GM12891 (cell line): ENCODE measurements around the gene DOCK11.

ENCODE experiments used
- POLR2A ChIP-seq: IDR thresholded peaks from 2 replicates; pipeline ENCODE4 v1.6.1; 2011; ENCODE audit warnings: low read depth, low read length, control low read depth
- POLR2AphosphoS5 ChIP-seq: IDR thresholded peaks from 2 replicates; pipeline ENCODE4 v1.6.1; 2011; ENCODE audit warnings: low read depth, low read length, control low read depth
- POU2F2 ChIP-seq: IDR thresholded peaks from 2 replicates; pipeline ENCODE4 v1.6.1; 2011; ENCODE audit warnings: low read depth, mild to moderate bottlenecking, control low read depth, low read length, moderate library complexity
- TAF1 ChIP-seq: IDR thresholded peaks from 2 replicates; pipeline ENCODE4 v1.6.1; 2011; ENCODE audit warnings: low read depth, low read length, control low read depth

DNA sequence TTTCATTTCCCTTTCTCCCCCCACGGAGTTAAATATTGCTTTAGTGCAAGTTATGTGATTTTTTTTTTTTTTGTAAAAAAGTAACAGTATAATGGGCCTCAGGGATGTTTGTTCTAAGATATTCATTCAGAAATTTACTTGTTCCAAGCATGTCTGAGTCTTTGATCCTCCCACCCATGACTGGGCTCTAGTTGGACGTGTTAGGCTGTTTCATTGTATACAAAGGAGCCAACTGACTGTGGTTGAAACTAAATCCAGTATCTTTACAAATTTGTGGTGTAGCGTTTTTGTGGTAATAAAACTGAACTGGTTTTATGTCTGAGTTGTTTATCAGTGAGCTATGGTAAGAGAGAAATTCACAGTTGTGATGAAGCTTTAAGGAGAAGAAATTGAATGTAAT is 74.1 kb downstream of the DOCK11 start:
- TF ChIP-seq POLR2A, result no peak
- no peak for TF ChIP-seq POLR2AphosphoS5
- no peak for TF ChIP-seq POU2F2
- TF ChIP-seq TAF1, result no peak
